Skeletal muscle tissue (tissue), 4 donors: ENCODE data around the gene DSCAML1. TPM values are rescaled to one million over a fixed set of nuclear protein-coding genes. Genes with fewer than 3 reads are reported as not detected.

ENCODE experiments used
- H3K27ac ChIP-seq: one replicate; pipeline ENCODE4 v1.7.0; 2013; ENCODE audit warnings: mild to moderate bottlenecking, low read depth, low read length, inconsistent platforms
- H3K27me3 ChIP-seq, 3 donors: one replicate each; pipeline ENCODE4 v1.7.0; 2013; ENCODE audit warnings: low read length in 3 of 3; ENCODE audit not compliant: control insufficient read depth in 3 of 3, insufficient read depth in 3 of 3
- H3K36me3 ChIP-seq, 3 donors: one replicate each; pipeline ENCODE4 v1.7.0; 2013; ENCODE audit warnings: low read length in 3 of 3; ENCODE audit not compliant: control insufficient read depth in 3 of 3, insufficient read depth in 3 of 3
- H3K4me1 ChIP-seq, 3 donors: one replicate each; pipeline ENCODE4 v1.7.0; 2013; ENCODE audit warnings: low read length in 3 of 3, mild to moderate bottlenecking in 3 of 3; ENCODE audit not compliant: control insufficient read depth in 3 of 3, insufficient read depth in 3 of 3
- H3K4me3 ChIP-seq, 3 donors: one replicate each; pipeline ENCODE4 v1.7.0; 2013; ENCODE audit warnings: low read length in 3 of 3
- H3K9ac ChIP-seq, 3 donors: one replicate each; pipeline ENCODE4 v1.7.0; 2013; ENCODE audit warnings: low read length in 3 of 3, mild to moderate bottlenecking in 3 of 3, moderate library complexity in 2 of 3, low read depth in 1 of 3
- H3K9me3 ChIP-seq, 3 donors: one replicate each; pipeline ENCODE4 v1.7.0; 2013; ENCODE audit warnings: low read length in 3 of 3; ENCODE audit not compliant: control insufficient read depth in 3 of 3
- total RNA-seq: library from RNA; depleted of rRNA; stranded (reverse); fragments of >200 nt; gene quantifications from one replicate; pipeline ENCODE4 v1.2.3, GENCODE V29; 2014
- donor health status: Osteomylitis.

DSCAML1 gene
- total RNA-seq, 1 donor from 2014 or later: 0.52 TPM

DNA sequence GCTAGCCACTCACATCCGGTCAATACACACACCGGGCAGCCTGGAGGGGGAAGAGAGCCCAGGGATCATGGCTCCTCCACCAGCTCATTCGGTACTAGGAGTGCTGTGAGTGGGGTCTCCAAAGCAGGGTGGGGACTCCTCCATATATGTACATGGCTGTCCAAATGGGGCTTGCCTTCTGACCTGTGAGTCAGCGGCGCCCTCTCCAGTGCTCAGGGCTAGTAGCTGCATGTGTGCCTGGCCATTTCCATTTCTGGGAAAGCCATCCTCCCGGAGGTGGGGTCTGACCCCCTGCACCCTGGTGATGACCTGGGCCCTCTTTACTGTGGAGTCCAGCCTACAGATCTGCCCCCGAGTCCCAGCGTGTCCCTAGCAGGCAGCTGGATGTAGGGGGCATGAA is 287.5 kb downstream of the DSCAML1 start:
- Histone ChIP-seq H3K36me3 (no peaks in the 10 kb centered on the region), H3K9me3 (no peaks in the 10 kb centered on the region), H3K4me1 (peaks cover 0 to 2% (median 0%) of the 10 kb centered on the region in 3 donors), H3K27ac (no peak overlapping the region), H3K27me3 (peaks cover 2 to 20% (median 15%) of the 10 kb centered on the region in 3 donors), H3K4me3 (no peak overlapping the region), H3K9ac (no peak overlapping the region)

DNA sequence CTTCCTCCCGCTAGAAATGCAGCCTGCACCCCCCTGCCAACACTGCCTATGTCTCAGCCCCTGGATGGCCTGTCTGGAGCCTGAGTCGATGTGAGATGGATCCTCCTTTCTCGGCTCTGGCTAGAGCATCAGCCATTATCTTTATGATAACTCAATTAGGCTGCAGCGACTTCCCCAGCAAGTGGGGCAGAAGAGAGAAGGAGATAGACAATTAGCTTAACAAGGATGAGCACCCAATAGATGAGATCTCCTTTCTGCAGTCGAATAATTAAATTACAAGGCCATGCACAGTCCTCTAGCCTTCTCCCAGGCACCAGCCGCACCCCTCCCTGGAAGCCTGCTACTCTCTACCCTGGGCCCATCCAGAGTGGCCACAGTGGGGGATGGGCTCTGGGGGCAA is 290.0 kb downstream of the DSCAML1 start:
- Histone ChIP-seq H3K27ac (no peak overlapping the region), H3K9ac (no peak overlapping the region), H3K27me3 (peaks cover 2 to 20% (median 15%) of the 10 kb centered on the region in 3 donors)

GRCh38 chr11:117505285-117505970 is 291.6 kb downstream of the DSCAML1 start:
- Histone ChIP-seq H3K4me1 (no peaks in the 10 kb centered on the region), H3K9me3 (no peaks in the 10 kb centered on the region), H3K36me3 (no peaks in the 10 kb centered on the region), H3K27ac (no peak overlapping the region), H3K4me3 (no peak overlapping the region), H3K9ac (no peak overlapping the region), H3K27me3 (peaks cover 2 to 12% (median 8%) of the 10 kb centered on the region in 3 donors)

More for the DNA sequence above, 290.0 kb downstream of the DSCAML1 start:
- H3K4me1 ChIP-seq: peaks cover 0 to 2% (median 0%) of the 10 kb centered on the region in 3 donors
- no peaks in the 10 kb centered on the region for H3K36me3 ChIP-seq
- no peaks in the 10 kb centered on the region for H3K9me3 ChIP-seq
- H3K4me3 ChIP-seq: no peak overlapping the region

DNA sequence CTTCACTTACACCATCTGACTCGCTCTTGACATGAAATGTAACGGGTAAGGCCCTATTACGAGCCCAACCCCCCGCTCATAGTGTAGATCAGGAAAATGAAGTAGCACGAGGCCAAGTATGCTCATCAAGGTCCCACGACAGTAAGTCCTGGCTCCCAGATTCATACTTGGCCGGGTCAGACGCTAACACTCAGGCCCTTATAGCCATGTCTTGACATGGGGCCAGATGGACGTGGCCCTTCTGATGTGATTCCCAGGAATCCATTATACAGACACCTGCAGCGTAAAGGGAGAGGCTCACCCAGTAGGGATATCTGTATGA is 294.3 kb downstream of the DSCAML1 start:
- Histone ChIP-seq H3K27ac (no peak overlapping the region), H3K27me3 (peaks cover 0 to 10% (median 4%) of the 10 kb centered on the region in 3 donors), H3K4me1 (no peaks in the 10 kb centered on the region), H3K9ac (no peak overlapping the region), H3K36me3 (no peaks in the 10 kb centered on the region), H3K4me3 (no peak overlapping the region), H3K9me3 (no peaks in the 10 kb centered on the region)

- Histone ChIP-seq H3K27me3 (peaks cover 0 to 15% (median 4%) of the 10 kb centered on the region in 3 donors), H3K9me3 (no peaks in the 10 kb centered on the region), H3K4me1 (no peaks in the 10 kb centered on the region), H3K27ac (no peak overlapping the region), H3K9ac (no peak overlapping the region), H3K36me3 (no peaks in the 10 kb centered on the region), H3K4me3 (no peak overlapping the region)
These were observed 294.8 kb downstream of the DSCAML1 start for GRCh38 chr11:117502015-117502778.

GRCh38 chr11:117501237-117501898 is 295.6 kb downstream of the DSCAML1 start:
- Histone ChIP-seq H3K9me3 (no peaks in the 10 kb centered on the region), H3K27ac (no peak overlapping the region), H3K9ac (no peak overlapping the region), H3K27me3 (peaks cover 0 to 18% (median 9%) of the 10 kb centered on the region in 3 donors), H3K4me1 (no peaks in the 10 kb centered on the region), H3K36me3 (no peaks in the 10 kb centered on the region), H3K4me3 (no peak overlapping the region)

DNA sequence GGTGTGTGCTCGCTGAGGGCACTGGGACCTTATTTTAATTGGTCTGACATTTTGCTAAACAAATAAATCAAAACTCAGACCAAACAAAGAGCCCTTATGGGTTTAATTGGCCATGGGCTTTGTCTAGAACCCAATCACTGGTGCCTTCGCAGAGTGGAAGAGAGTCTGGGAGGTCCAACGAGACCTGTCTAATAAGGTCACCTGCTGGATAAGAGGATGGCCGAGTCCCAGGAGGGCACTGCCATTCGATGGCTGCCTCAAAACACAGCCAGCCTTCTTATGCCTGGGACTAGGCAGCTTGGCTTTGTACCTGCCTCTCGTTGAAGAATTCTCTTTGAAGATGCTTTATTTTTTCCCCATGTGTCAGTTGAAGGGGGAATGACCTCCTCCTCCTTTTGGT is 298.2 kb downstream of the DSCAML1 start:
- no peak overlapping the region for H3K27ac ChIP-seq
- peaks cover 0 to 20% (median 8%) of the 10 kb centered on the region in 3 donors for H3K27me3 ChIP-seq
- no peaks in the 10 kb centered on the region for H3K4me1 ChIP-seq
- H3K4me3 ChIP-seq: no peak overlapping the region
- no peak overlapping the region for H3K9ac ChIP-seq
- H3K36me3 ChIP-seq: no peaks in the 10 kb centered on the region
- no peaks in the 10 kb centered on the region for H3K9me3 ChIP-seq

GRCh38 chr11:117497206-117497951 is 299.6 kb downstream of the DSCAML1 start:
- no peak overlapping the region for H3K9ac ChIP-seq
- no peaks in the 10 kb centered on the region for H3K4me1 ChIP-seq
- no peak overlapping the region for H3K27ac ChIP-seq
- no peaks in the 10 kb centered on the region for H3K9me3 ChIP-seq
- H3K36me3 ChIP-seq: no peaks in the 10 kb centered on the region
- peaks cover 0 to 23% (median 8%) of the 10 kb centered on the region in 3 donors for H3K27me3 ChIP-seq
- H3K4me3 ChIP-seq: no peak overlapping the region

DNA sequence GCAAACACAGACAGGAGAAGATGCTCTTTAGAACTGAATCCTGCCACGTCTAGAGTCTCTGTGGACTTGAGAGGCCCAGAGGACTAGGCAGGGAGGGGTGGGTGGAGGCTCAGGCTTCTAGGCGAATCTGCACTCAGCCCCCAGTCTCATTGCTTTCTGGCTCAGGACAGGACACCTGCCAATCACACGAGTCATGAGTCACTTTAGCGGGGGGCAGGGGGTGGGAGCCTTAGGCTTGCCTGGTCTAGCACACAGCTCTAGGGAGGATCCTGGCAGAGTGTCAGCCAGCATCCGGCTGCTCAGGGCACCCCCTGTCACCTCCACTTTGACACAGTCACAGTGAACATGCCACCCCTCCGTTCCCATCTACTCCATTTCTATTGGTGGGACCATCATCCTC is 301.7 kb downstream of the DSCAML1 start:
- Histone ChIP-seq H3K36me3 (no peaks in the 10 kb centered on the region), H3K9ac (no peak overlapping the region), H3K9me3 (no peaks in the 10 kb centered on the region), H3K27me3 (peaks cover 0 to 32% (median 20%) of the 10 kb centered on the region in 3 donors), H3K4me3 (no peak overlapping the region), H3K27ac (no peak overlapping the region), H3K4me1 (no peaks in the 10 kb centered on the region)
